ENCODE data around the gene MGMT. TPM values are rescaled to one million over a fixed set of nuclear protein-coding genes. Genes with fewer than 3 reads are reported as not detected.

MGMT gene
- total and polyA plus RNA-seq, 4 donors: 28.2 to 79.1 (median 46.0) TPM

- no peaks in the 10 kb centered on the region for H3K36me3 ChIP-seq (ENCODE audit: control insufficient read depth in 4 of 4, insufficient read depth in 3 of 4, low read depth in 1 of 4, low read length in 3 of 4)
- H3K9me3 ChIP-seq (ENCODE audit: control insufficient read depth in 4 of 4, low read length in 3 of 4): no peaks in the 10 kb centered on the region
- no peaks in the 10 kb centered on the region for H3K4me1 ChIP-seq (ENCODE audit: control insufficient read depth in 4 of 4, insufficient read depth in 4 of 4, low read length in 3 of 4)
- WGBS: 96% methylated on average over 14 of the region's 14 CpGs
- H3K9ac ChIP-seq (ENCODE audit: low read depth in 1 of 2, low read length in 2 of 2): no peak overlapping the region
- DNase-seq (ENCODE audit: low spot score): no peak
- H3K4me3 ChIP-seq (ENCODE audit: low read depth in 1 of 3, low read length in 3 of 3): no peak overlapping the region
- no peak for TF ChIP-seq RAD21 (IDR thresholded peaks at IDR 0.05)
- TF ChIP-seq MAX (IDR thresholded peaks at IDR 0.05): no peak
- TF ChIP-seq HNF4A (conservative IDR thresholded peaks at IDR 0.05): no peak
- TF ChIP-seq JUND (IDR thresholded peaks at IDR 0.05): no peak
- no peak for TF ChIP-seq FOXA2 (IDR thresholded peaks at IDR 0.05)
- no peak for TF ChIP-seq CTCF (IDR thresholded peaks at IDR 0.05; ENCODE audit: low read depth, low read length, missing input control)
- no peak for TF ChIP-seq EGR1 (IDR thresholded peaks at IDR 0.05; ENCODE audit: low read depth in 2 of 2)
- no peak for TF ChIP-seq ATF3 (IDR thresholded peaks at IDR 0.05)
- no peak for TF ChIP-seq FOXA1 (IDR thresholded peaks at IDR 0.05)
- TF ChIP-seq HNF4G (IDR thresholded peaks at IDR 0.05): no peak
- no peak for TF ChIP-seq ZBTB33 (IDR thresholded peaks at IDR 0.05)
- TF ChIP-seq YY1 (IDR thresholded peaks at IDR 0.05): no peak
- no peak for TF ChIP-seq REST (IDR thresholded peaks at IDR 0.05)
- H3K27me3 ChIP-seq (ENCODE audit: control insufficient read depth in 4 of 4, insufficient read depth in 4 of 4, low read length in 3 of 4): no peaks in the 10 kb centered on the region
- H3K27ac ChIP-seq (ENCODE audit: low read depth in 1 of 2, low read length in 2 of 2): no peak overlapping the region
These were observed 85.1 kb downstream of the MGMT start for GRCh38 chr10:129552119-129552518.

GRCh38 chr10:129553928-129554327, 86.9 kb downstream of the MGMT start:
- Histone ChIP-seq H3K27ac (ENCODE audit: low read depth in 1 of 2, low read length in 2 of 2) (no peak overlapping the region), H3K9me3 (ENCODE audit: control insufficient read depth in 4 of 4, low read length in 3 of 4) (no peaks in the 10 kb centered on the region), H3K4me1 (ENCODE audit: control insufficient read depth in 4 of 4, insufficient read depth in 4 of 4, low read length in 3 of 4) (no peaks in the 10 kb centered on the region), H3K9ac (ENCODE audit: low read depth in 1 of 2, low read length in 2 of 2) (no peak overlapping the region), H3K4me3 (ENCODE audit: low read depth in 1 of 3, low read length in 3 of 3) (no peak overlapping the region), H3K36me3 (ENCODE audit: control insufficient read depth in 4 of 4, insufficient read depth in 3 of 4, low read depth in 1 of 4, low read length in 3 of 4) (no peaks in the 10 kb centered on the region), H3K27me3 (ENCODE audit: control insufficient read depth in 4 of 4, insufficient read depth in 4 of 4, low read length in 3 of 4) (no peaks in the 10 kb centered on the region)
- no peak for DNase-seq (ENCODE audit: low spot score)
- 96% methylated on average over 11 of the region's 11 CpGs for WGBS
- TF ChIP-seq FOXA2 (IDR thresholded peaks at IDR 0.05): no peak
- no peak for TF ChIP-seq EGR1 (IDR thresholded peaks at IDR 0.05; ENCODE audit: low read depth in 2 of 2)
- no peak for TF ChIP-seq RXRA (IDR thresholded peaks at IDR 0.05)
- TF ChIP-seq HNF4A (conservative IDR thresholded peaks at IDR 0.05): no peak
- TF ChIP-seq NR2F2 (IDR thresholded peaks at IDR 0.05): no peak
- TF ChIP-seq YY1 (IDR thresholded peaks at IDR 0.05): no peak
- TF ChIP-seq HNF4G (IDR thresholded peaks at IDR 0.05): no peak
- TF ChIP-seq REST (IDR thresholded peaks at IDR 0.05): no peak
- TF ChIP-seq GABPA (IDR thresholded peaks at IDR 0.05 in 1 of 2, conservative IDR thresholded peaks at IDR 0.05 in 1 of 2): no peak
- TF ChIP-seq MAX (IDR thresholded peaks at IDR 0.05): no peak
- TF ChIP-seq SP1 (IDR thresholded peaks at IDR 0.05): no peak
- TF ChIP-seq FOXA1 (IDR thresholded peaks at IDR 0.05): no peak

Measured in liver (tissue), 9 donors.